SJSA1 (cell line): Measurements from ENCODE around the gene ZCWPW1. TPM values are rescaled to one million over a fixed set of nuclear protein-coding genes. Genes with fewer than 3 reads are reported as not detected.
"Not testable (repeated sequence)": the region's sequence is repeated elsewhere in the genome, so short reads cannot be mapped to it uniquely, and the experiment has no call there.

Experiments
- DNase-seq, 2 experiments: peaks; one replicate each; pipeline ENCODE4 v3.0.0-alpha.2; 2015 to 2020; ENCODE audit warnings: low spot score in 2 of 2, low read depth in 1 of 2
- H3K27ac ChIP-seq: fragments of 250-450 bp; sonication (Bioruptor Pico); 2 replicates; pipeline ENCODE4 v1.5.1; 2020; ENCODE audit warnings: mild to moderate bottlenecking, moderate library complexity
- H3K27me3 ChIP-seq: fragments of 250-450 bp; sonication (Bioruptor Pico); replicated peaks from 2 replicates; pipeline ENCODE4 v1.5.1; 2020; ENCODE audit warnings: mild to moderate bottlenecking, moderate library complexity
- H3K36me3 ChIP-seq: fragments of 250-450 bp; sonication (Bioruptor Pico); 2 replicates; pipeline ENCODE4 v1.5.1; 2020; ENCODE audit warnings: mild to moderate bottlenecking
- H3K4me1 ChIP-seq: fragments of 250-450 bp; sonication (Bioruptor Pico); replicated peaks from 2 replicates; pipeline ENCODE4 v1.6.1; 2021; ENCODE audit warnings: mild to moderate bottlenecking
- H3K4me3 ChIP-seq: fragments of 250-450 bp; sonication (Bioruptor Pico); 2 replicates; pipeline ENCODE4 v1.5.1; 2020; ENCODE audit warnings: mild to moderate bottlenecking
- H3K9me3 ChIP-seq: fragments of 250-450 bp; sonication (Bioruptor Pico); replicated peaks from 2 replicates; pipeline ENCODE4 v1.5.1; 2020; ENCODE audit warnings: mild to moderate bottlenecking
- total RNA-seq: library from RNA; depleted of rRNA; stranded (reverse); fragments of >200 nt; shearing (Covaris generic); gene quantifications from 2 replicates; pipeline ENCODE4 v1.2.3, GENCODE V29; 2014

The ZCWPW1 gene
- total RNA-seq, 1 experiment from 2014 or later = 1.2 TPM

- not testable (repeated sequence) for H3K4me3 ChIP-seq, DNase-seq, H3K27ac ChIP-seq, H3K27me3 ChIP-seq, H3K9me3 ChIP-seq, H3K4me1 ChIP-seq, H3K36me3 ChIP-seq
Measured at GRCh38 chr7:100373870-100374598, 54.5 kb downstream of the ZCWPW1 start.

DNA sequence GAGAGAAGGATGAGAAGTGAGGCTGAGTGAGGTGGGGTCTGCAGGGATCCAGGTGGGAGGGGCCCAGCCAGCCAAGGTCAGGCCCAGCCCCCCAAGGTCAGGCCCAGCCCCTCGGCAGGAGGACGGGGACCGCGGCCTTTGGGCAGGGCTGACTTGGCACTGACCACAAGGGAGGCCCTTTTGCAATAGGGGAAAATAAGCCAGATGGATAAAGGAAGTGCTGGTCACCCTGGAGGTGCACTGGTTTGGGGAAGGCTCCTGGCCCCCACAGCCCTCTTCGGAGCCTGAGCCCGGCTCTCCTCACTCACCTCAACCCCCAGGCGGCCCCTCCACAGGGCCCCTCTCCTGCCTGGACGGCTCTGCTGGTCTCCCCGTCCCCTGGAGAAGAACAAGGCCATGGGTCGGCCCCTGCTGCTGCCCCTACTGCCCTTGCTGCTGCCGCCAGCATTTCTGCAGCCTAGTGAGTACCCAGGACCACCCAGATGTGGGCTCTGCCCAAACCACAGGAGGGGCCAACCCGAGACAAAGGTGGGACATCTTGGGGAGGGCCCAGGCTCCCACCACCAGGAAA lies 55.2 kb downstream of the ZCWPW1 start, which contains the start of gene PILRA:
PILRA (plus strand) TSS at position 227 of the 571 bp plus-strand sequence; CDS start at position 397, 170 bp downstream.
- H3K27me3 ChIP-seq = no peaks in the 10 kb centered on the region
- H3K9me3 ChIP-seq = no peaks in the 10 kb centered on the region
- no peak within 1 kb of the TSS for H3K27ac ChIP-seq
- H3K36me3 ChIP-seq = no peaks in the 10 kb centered on the region
- DNase-seq = no peak
- no peak within 1 kb of the TSS for H3K4me3 ChIP-seq
- no peaks in the 10 kb centered on the region for H3K4me1 ChIP-seq

- H3K9me3 ChIP-seq = no peaks in the 10 kb centered on the region
- H3K4me1 ChIP-seq = no peaks in the 10 kb centered on the region
- no peak overlapping the region for H3K4me3 ChIP-seq
- no peaks in the 10 kb centered on the region for H3K27me3 ChIP-seq
- H3K27ac ChIP-seq = no peak overlapping the region
- DNase-seq = no peak
- H3K36me3 ChIP-seq = peaks cover 3% of the 10 kb centered on the region
Measured at GRCh38 chr7:100372694-100373093, 55.8 kb downstream of the ZCWPW1 start.

GRCh38 chr7:100372256-100372655 lies 56.2 kb downstream of the ZCWPW1 start:
- H3K4me3 ChIP-seq = no peak overlapping the region
- no peaks in the 10 kb centered on the region for H3K4me1 ChIP-seq
- H3K36me3 ChIP-seq = peaks cover 7% of the 10 kb centered on the region
- H3K9me3 ChIP-seq = no peaks in the 10 kb centered on the region
- no peaks in the 10 kb centered on the region for H3K27me3 ChIP-seq
- no peak overlapping the region for H3K27ac ChIP-seq
- no peak for DNase-seq

DNA sequence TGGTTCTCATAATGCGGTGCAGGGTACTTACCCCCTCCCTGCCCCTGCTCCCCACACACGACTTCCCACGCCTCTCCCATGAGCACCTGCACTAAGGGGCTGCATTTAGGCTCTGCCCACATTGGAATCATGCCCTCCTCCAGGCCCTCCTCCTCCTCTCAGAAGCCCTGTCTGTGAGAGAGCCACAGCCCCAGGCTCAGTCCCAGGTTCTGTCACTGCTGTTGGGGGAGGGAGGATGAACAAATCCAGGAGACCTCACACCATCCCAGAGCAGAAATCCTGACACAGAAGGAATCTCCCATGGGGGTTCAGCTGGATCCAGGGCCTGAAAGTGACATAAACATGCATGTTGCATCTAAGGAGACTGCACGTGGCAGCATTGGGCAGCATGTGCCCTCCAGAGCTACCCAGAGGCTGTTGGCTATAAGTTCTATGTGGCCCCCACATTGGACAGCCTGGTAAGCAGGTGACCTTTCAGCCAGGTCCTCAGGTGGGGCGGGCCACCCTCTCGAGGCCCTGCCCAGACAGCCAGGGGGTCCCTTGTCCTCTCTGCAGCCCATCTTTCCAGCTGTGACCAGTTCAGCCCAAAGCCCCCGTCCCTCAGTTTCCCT lies 56.8 kb downstream of the ZCWPW1 start:
- H3K9me3 ChIP-seq = no peaks in the 10 kb centered on the region

GRCh38 chr7:100370746-100371145 lies 57.8 kb downstream of the ZCWPW1 start:
- DNase-seq = no peak
- no peaks in the 10 kb centered on the region for H3K27me3 ChIP-seq
- no peaks in the 10 kb centered on the region for H3K9me3 ChIP-seq
- H3K27ac ChIP-seq = no peak overlapping the region
- no peak overlapping the region for H3K4me3 ChIP-seq
- peaks cover 17% of the 10 kb centered on the region for H3K36me3 ChIP-seq
- H3K4me1 ChIP-seq = no peaks in the 10 kb centered on the region

More for the DNA sequence above, 56.8 kb downstream of the ZCWPW1 start:
- no peak for DNase-seq
- Histone ChIP-seq H3K27ac (no peak overlapping the region), H3K4me3 (no peak overlapping the region), H3K36me3 (peaks cover 13% of the 10 kb centered on the region), H3K27me3 (no peaks in the 10 kb centered on the region), H3K4me1 (no peaks in the 10 kb centered on the region)

GRCh38 chr7:100370303-100370702 lies 58.2 kb downstream of the ZCWPW1 start:
- H3K9me3 ChIP-seq = no peaks in the 10 kb centered on the region
- H3K4me3 ChIP-seq = no peak overlapping the region
- no peaks in the 10 kb centered on the region for H3K27me3 ChIP-seq
- no peak for DNase-seq
- no peaks in the 10 kb centered on the region for H3K4me1 ChIP-seq
- H3K36me3 ChIP-seq = peaks cover 21% of the 10 kb centered on the region
- no peak overlapping the region for H3K27ac ChIP-seq

- no peaks in the 10 kb centered on the region for H3K9me3 ChIP-seq
- no peak overlapping the region for H3K4me3 ChIP-seq
- peaks cover 32% of the 10 kb centered on the region for H3K36me3 ChIP-seq
- H3K4me1 ChIP-seq = no peaks in the 10 kb centered on the region
- no peak overlapping the region for H3K27ac ChIP-seq
- no peaks in the 10 kb centered on the region for H3K27me3 ChIP-seq
- DNase-seq = no peak
Measured at GRCh38 chr7:100369105-100369504, 59.4 kb downstream of the ZCWPW1 start.

DNA sequence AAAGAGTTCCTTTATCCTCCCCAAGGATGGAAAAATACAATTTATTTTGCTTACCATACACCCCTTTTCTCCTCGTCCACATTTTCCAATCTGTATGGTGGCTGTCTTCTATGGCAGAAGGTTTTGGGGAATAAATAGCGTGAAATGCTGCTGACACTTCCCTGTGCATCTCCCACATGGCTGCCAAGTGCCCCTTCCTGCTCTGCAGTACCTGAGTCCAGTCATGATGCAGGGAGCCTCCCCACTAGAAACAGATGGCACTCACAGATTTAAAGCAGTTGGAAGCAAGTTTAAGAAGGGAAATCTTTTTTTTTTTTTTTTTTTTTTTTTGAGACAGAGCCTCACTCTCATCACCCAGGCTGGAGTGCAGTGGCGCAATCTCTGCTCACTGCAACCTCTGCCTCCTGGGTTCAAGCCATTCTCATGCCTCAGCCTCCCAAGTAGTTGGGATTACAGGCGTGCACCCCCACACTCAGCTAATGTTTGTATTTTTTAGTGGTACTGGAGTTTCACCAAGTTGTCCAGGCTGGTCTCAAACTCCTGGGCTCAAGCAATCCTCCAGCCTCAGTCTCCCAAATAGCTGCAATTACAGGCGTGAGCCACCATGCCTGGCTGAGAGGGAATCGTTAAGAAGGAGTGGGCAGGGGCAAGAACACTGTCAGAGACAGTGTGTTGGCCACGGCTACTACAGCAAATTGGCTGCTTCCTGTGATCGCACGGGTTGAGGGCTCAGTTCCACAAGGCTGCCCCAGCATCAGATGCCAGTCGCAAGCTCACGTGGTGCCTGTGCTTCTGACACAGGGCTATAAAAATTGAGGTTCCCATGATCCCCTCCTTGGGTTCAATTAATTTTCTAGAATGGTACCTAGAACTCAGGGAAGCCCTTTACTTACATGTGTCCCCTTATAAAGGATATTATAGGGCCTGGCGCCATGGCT lies 60.6 kb downstream of the ZCWPW1 start:
- H3K36me3 ChIP-seq = peaks cover 44% of the 10 kb centered on the region
- no peaks in the 10 kb centered on the region for H3K4me1 ChIP-seq
- H3K4me3 ChIP-seq = no peak overlapping the region
- no peak overlapping the region for H3K27ac ChIP-seq
- no peaks in the 10 kb centered on the region for H3K9me3 ChIP-seq
- H3K27me3 ChIP-seq = no peaks in the 10 kb centered on the region
- DNase-seq = no peak

GRCh38 chr7:100367251-100367620 lies 61.3 kb downstream of the ZCWPW1 start:
- Histone ChIP-seq H3K27ac (no peak overlapping the region), H3K9me3 (no peaks in the 10 kb centered on the region), H3K36me3 (peaks cover 51% of the 10 kb centered on the region), H3K4me1 (no peaks in the 10 kb centered on the region), H3K4me3 (no peak overlapping the region), H3K27me3 (no peaks in the 10 kb centered on the region)
- DNase-seq = no peak

GRCh38 chr7:100366411-100367250 lies 61.9 kb downstream of the ZCWPW1 start:
- Histone ChIP-seq H3K36me3 (peaks cover 57% of the 10 kb centered on the region), H3K9me3 (no peaks in the 10 kb centered on the region), H3K4me3 (no peak overlapping the region), H3K27ac (no peak overlapping the region), H3K4me1 (no peaks in the 10 kb centered on the region), H3K27me3 (no peaks in the 10 kb centered on the region)
- no peak for DNase-seq

- not testable (repeated sequence) for H3K4me1 ChIP-seq, H3K27me3 ChIP-seq, H3K27ac ChIP-seq, H3K4me3 ChIP-seq, H3K9me3 ChIP-seq, DNase-seq
- H3K36me3 ChIP-seq = peaks cover 63% of the 10 kb centered on the region
Measured at GRCh38 chr7:100365998-100366367, 62.5 kb downstream of the ZCWPW1 start.

- DNase-seq = no peak
- H3K36me3 ChIP-seq = peaks cover 78% of the 10 kb centered on the region
- no peaks in the 10 kb centered on the region for H3K27me3 ChIP-seq
- no peak overlapping the region for H3K27ac ChIP-seq
- no peak overlapping the region for H3K4me3 ChIP-seq
- no peaks in the 10 kb centered on the region for H3K4me1 ChIP-seq
- no peaks in the 10 kb centered on the region for H3K9me3 ChIP-seq
Measured at GRCh38 chr7:100364480-100364879, 64.0 kb downstream of the ZCWPW1 start.
